Kidney epithelial cell (primary cell): ENCODE results near the gene SEMA6B. TPM values are rescaled to one million over a fixed set of nuclear protein-coding genes. Genes with fewer than 3 reads are reported as not detected.

Source experiments
- DNase-seq: peaks from one replicate; pipeline ENCODE4 v3.0.0-alpha.2; 2010; ENCODE audit warnings: low read depth
- H3K27me3 ChIP-seq: 2 replicates; pipeline ENCODE4 v1.6.0; 2011; ENCODE audit warnings: low read length; ENCODE audit not compliant: control insufficient read depth, insufficient read depth
- H3K36me3 ChIP-seq: 2 replicates; pipeline ENCODE4 v1.5.1; 2011; ENCODE audit warnings: low read length; ENCODE audit not compliant: control insufficient read depth, insufficient read depth
- H3K4me3 ChIP-seq: 2 replicates; pipeline ENCODE4 v1.5.1; 2011; ENCODE audit warnings: low read depth, mild to moderate bottlenecking, control low read depth, low read length
- CTCF ChIP-seq: IDR thresholded peaks from 2 replicates; pipeline ENCODE4 v1.5.1; 2011; ENCODE audit warnings: mild to moderate bottlenecking, moderate library complexity, low read length, control low read depth, inconsistent platforms; ENCODE audit not compliant: insufficient read depth, poor library complexity, severe bottlenecking
- total RNA-seq: library from RNA; depleted of rRNA; stranded (reverse); fragments of >200 nt; gene quantifications from 2 replicates; pipeline ENCODE4 v1.2.3, GENCODE V29; 2015

Gene SEMA6B
- total RNA-seq = 0.13 and 0.55 TPM in 2 replicates

GRCh38 chr19:4559569-4559968, at the start of gene SEMA6B:
SEMA6B (minus strand) TSS chr19:4559684; CDS start chr19:4558457, 1,227 bp downstream.
- no peak for DNase-seq
- no peaks in the 10 kb centered on the region for H3K36me3 ChIP-seq
- H3K4me3 ChIP-seq = no peak within 1 kb of the TSS
- no peak for TF ChIP-seq CTCF
- H3K27me3 ChIP-seq = no peaks in the 10 kb centered on the region

GRCh38 chr19:4606921-4607678, 47.6 kb upstream of the SEMA6B start:
- DNase-seq = no peak
- Histone ChIP-seq H3K27me3 (peaks cover 9% of the 10 kb centered on the region), H3K4me3 (no peak overlapping the region), H3K36me3 (no peaks in the 10 kb centered on the region)
- no peak for TF ChIP-seq CTCF

GRCh38 chr19:4606181-4606580, 46.7 kb upstream of the SEMA6B start:
- H3K27me3 ChIP-seq = peaks cover 9% of the 10 kb centered on the region
- DNase-seq = no peak
- TF ChIP-seq CTCF = no peak
- H3K36me3 ChIP-seq = no peaks in the 10 kb centered on the region
- no peak overlapping the region for H3K4me3 ChIP-seq

- peaks cover 6% of the 10 kb centered on the region for H3K27me3 ChIP-seq
- no peak overlapping the region for H3K4me3 ChIP-seq
- no peak for TF ChIP-seq CTCF
- no peaks in the 10 kb centered on the region for H3K36me3 ChIP-seq
- DNase-seq = no peak
Measured at GRCh38 chr19:4604912-4605311, 45.4 kb upstream of the SEMA6B start.

GRCh38 chr19:4602915-4603314, 43.4 kb upstream of the SEMA6B start:
- no peaks in the 10 kb centered on the region for H3K36me3 ChIP-seq
- DNase-seq = no peak
- H3K4me3 ChIP-seq = no peak overlapping the region
- H3K27me3 ChIP-seq = peaks cover 17% of the 10 kb centered on the region
- TF ChIP-seq CTCF = no peak
